Hypothalamus (tissue), 51 donors: ENCODE results near the gene SYCE1L.
"Not testable (repeated sequence)": the region's sequence is repeated elsewhere in the genome, so short reads cannot be mapped to it uniquely, and the experiment has no call there.

ENCODE experiments used
- DNase-seq, 51 donors: peaks; one replicate each; lab custom pipeline; 2025; lab: John Stamatoyannopoulos, UW

The SYCE1L gene

GRCh38 chr16:77242471-77242870, 43.3 kb downstream of the SYCE1L start:
- DNase-seq, result not testable (repeated sequence)

GRCh38 chr16:77246150-77246549, 46.9 kb downstream of the SYCE1L start:
- no peak for DNase-seq

DNA sequence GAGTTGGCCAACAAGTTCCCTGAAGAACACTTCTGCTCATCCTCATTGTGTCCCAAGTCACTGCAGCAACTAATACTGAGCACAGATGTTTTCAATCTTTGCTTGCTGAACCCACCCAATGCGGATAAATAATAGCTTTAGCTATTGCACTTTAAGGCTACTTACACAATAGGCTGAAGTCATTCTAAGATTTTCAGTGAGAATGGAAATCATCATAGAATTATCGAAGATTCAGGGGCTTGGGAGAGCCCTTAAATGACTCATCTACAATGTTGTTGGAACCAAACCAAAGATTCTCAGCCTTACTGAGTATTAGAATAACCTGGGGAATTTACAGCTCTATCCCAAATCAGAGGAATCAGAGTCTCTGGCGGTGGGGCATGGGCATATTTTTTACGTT, 51.2 kb downstream of the SYCE1L start:
- DNase-seq, result no peak
